Chondrocyte (in vitro differentiated cells): ENCODE data around the gene UMODL1. TPM values are rescaled to one million over a fixed set of nuclear protein-coding genes. Genes with fewer than 3 reads are reported as not detected.

ENCODE experiments used
- DNase-seq: peaks from one replicate; pipeline ENCODE4 v3.0.0; 2021; ENCODE audit warnings: mixed read lengths, low spot score
- H3K27ac Mint-ChIP-seq: one replicate; pipeline ENCODE4 v1.8.0; 2021; ENCODE audit warnings: mild to moderate bottlenecking, moderate library complexity, mixed read lengths; ENCODE audit not compliant: unreplicated experiment
- H3K27me3 Mint-ChIP-seq: 2 replicates; pipeline ENCODE4 v1.8.0; 2021; ENCODE audit warnings: low read depth, mixed read lengths
- H3K36me3 Mint-ChIP-seq: 2 replicates; pipeline ENCODE4 v1.8.0; 2021; ENCODE audit warnings: low read depth, mixed read lengths
- H3K4me1 Mint-ChIP-seq: 2 replicates; pipeline ENCODE4 v1.8.0; 2021; ENCODE audit warnings: low read depth, mild to moderate bottlenecking, mixed read lengths
- H3K4me3 Mint-ChIP-seq: one replicate; pipeline ENCODE4 v1.8.0; 2021; ENCODE audit warnings: mild to moderate bottlenecking, moderate library complexity, mixed read lengths; ENCODE audit not compliant: unreplicated experiment
- H3K9me3 Mint-ChIP-seq: 2 replicates; pipeline ENCODE4 v1.8.0; 2021; ENCODE audit warnings: low read depth, mixed read lengths
- total RNA-seq: library from RNA; stranded (reverse); gene quantifications from 3 replicates; pipeline ENCODE4 v1.2.1, GENCODE V29; 2021
- TF ChIP-seq, protein P1 (sequence below): fragments of 200-600 bp; sonication (generic); IDR thresholded peaks from 2 replicates; pipeline ENCODE4 v1.5.0; 2021; ENCODE audit warnings: antibody characterized with exemption, mild to moderate bottlenecking, moderate library complexity

Gene UMODL1
- total RNA-seq, 1 donor from 2014 or later, result not detected

DNA sequence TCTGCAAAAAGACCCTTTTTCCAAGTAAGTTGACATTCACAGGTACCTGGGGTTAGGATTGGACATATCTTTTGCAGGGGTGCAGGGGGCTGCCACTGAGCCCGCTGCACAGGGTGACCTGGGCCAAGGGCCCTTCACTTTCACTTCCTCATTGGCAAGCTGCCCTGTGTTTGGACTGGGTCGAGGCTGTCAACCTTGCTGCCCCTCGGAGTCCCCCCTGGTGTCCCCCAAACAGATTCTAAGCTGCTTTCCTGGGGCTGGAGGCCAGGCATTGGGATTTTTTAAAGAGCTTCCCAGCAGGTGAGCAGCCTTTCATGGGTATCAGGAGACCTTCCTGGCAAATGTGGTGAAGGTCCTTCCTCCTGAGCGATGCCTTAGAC is 7.9 kb upstream of the UMODL1 start:
- peaks cover 9% of the 10 kb centered on the region for H3K27me3 Mint-ChIP-seq
- H3K9me3 Mint-ChIP-seq, result no peaks in the 10 kb centered on the region
- no peaks in the 10 kb centered on the region for H3K36me3 Mint-ChIP-seq
- H3K27ac Mint-ChIP-seq, result no peak overlapping the region
- no peaks in the 10 kb centered on the region for H3K4me1 Mint-ChIP-seq
- H3K4me3 Mint-ChIP-seq, result no peak overlapping the region
- TF ChIP-seq, protein P1, sequence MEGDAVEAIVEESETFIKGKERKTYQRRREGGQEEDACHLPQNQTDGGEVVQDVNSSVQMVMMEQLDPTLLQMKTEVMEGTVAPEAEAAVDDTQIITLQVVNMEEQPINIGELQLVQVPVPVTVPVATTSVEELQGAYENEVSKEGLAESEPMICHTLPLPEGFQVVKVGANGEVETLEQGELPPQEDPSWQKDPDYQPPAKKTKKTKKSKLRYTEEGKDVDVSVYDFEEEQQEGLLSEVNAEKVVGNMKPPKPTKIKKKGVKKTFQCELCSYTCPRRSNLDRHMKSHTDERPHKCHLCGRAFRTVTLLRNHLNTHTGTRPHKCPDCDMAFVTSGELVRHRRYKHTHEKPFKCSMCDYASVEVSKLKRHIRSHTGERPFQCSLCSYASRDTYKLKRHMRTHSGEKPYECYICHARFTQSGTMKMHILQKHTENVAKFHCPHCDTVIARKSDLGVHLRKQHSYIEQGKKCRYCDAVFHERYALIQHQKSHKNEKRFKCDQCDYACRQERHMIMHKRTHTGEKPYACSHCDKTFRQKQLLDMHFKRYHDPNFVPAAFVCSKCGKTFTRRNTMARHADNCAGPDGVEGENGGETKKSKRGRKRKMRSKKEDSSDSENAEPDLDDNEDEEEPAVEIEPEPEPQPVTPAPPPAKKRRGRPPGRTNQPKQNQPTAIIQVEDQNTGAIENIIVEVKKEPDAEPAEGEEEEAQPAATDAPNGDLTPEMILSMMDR, result no peak
- DNase-seq, result no peak

DNA sequence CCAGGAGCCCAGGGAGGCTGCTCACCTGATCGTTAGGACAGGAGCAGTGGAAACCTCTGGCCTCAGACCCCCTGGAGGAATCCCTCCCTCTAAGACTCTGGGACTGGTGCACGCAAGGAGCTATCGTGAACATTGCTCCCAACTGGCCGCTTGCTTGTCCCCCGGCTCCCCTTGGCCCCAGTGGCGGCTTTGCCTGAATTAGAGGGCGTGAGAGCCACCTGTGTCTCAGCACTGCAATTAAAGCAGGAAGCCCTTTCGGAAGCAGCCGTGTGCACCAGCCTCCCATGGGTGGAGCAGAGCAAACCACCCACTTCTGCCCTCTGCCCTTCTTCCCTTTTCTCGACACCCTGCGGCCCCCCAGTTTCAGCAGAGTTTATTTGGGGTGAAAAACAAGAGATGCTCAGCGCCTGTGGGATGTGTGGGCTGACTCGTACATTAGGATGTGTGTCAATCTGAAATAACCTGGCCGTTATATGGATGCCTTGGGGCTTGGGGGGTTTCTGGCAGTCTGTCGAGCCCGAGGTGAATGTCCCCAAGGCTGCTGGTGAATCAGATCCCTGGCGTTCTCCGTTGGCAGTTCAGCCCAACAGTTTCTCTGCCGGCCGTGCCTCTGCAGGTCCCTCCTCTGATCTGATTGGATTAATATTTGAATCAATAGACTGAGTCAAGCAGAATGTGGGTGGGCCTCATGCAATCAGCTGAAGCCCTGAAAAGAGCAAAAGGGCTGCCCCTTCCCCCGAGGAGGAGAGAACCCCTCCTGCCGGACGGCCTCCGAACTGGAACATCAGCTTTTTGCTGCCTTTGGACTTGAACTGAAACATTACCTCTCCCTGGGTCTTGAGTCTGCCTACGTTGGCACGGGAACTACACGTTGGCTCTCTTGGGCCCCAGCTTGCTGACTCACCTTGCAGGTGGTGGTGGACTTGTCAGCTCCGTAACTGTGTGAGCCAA is 7.3 kb upstream of the UMODL1 start:
- DNase-seq, result no peak
- TF ChIP-seq, protein P1, result no peak
- H3K4me1 Mint-ChIP-seq, result no peaks in the 10 kb centered on the region
- no peak overlapping the region for H3K4me3 Mint-ChIP-seq
- no peak overlapping the region for H3K27ac Mint-ChIP-seq
- H3K9me3 Mint-ChIP-seq, result no peaks in the 10 kb centered on the region
- H3K27me3 Mint-ChIP-seq, result peaks cover 13% of the 10 kb centered on the region
- no peaks in the 10 kb centered on the region for H3K36me3 Mint-ChIP-seq

DNA sequence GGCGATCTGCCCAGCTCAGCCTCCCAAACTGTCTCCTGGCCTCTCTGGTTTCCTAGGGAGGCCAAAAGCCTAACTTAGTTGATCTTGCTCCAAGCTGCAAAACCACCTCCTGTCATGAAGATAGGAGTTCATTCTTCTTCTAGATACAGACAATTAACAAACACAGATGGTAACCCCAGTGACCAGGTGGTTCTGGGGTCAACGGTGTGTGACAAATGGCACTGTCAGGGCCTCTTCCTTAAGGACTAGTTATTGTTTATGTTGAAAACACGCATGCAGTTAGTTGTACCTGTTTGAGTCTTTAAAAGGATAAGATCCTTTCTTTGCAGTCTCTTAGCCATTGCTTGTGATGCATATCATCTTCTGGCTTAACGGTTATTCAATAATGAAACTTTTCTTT is 4.6 kb upstream of the UMODL1 start:
- Mint-ChIP-seq H3K27ac (no peak overlapping the region), H3K9me3 (no peaks in the 10 kb centered on the region), H3K4me1 (no peaks in the 10 kb centered on the region), H3K4me3 (no peak overlapping the region), H3K36me3 (no peaks in the 10 kb centered on the region), H3K27me3 (peaks cover 20% of the 10 kb centered on the region)
- TF ChIP-seq, protein P1, result no peak
- DNase-seq, result no peak

DNA sequence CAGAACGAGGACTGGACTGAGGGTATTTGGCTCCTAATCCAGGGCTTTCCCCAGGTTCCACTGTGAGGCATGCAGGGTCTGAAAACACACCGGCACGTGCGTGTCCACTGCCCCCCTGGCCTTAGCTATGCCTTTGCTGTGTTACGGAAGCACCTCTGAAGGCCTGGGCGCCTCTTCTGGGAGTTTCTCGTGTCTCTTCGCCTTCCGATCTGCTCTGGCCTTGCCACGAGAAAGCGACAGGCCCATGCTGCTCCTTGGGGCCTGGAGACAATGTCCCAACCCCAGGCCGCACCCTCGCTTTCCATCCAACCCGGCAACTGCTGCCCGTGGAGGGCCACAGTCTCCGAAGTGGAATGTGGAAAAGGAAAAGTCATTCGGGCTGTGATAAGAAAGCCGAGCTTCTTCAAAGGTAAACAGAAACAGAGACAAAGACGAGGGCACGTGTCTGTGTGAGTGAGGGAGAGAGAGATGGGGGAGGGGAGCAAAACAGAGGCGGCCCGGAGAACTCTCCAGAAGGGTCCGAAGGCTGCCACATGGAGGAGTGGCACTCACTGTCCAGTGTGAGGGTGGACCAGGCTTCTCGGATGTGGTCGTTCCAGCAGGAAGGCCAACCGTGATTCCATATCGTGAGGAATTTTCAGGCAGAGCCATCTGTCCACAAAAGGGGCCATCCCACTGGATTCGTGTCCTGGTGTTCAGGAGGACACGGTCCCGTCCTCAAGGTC is 3.4 kb upstream of the UMODL1 start:
- TF ChIP-seq, protein P1, result no peak
- Mint-ChIP-seq H3K27ac (no peak overlapping the region), H3K36me3 (no peaks in the 10 kb centered on the region), H3K9me3 (no peaks in the 10 kb centered on the region), H3K4me1 (no peaks in the 10 kb centered on the region), H3K4me3 (no peak overlapping the region), H3K27me3 (peaks cover 20% of the 10 kb centered on the region)
- peak; percentile 55 for DNase-seq

DNA sequence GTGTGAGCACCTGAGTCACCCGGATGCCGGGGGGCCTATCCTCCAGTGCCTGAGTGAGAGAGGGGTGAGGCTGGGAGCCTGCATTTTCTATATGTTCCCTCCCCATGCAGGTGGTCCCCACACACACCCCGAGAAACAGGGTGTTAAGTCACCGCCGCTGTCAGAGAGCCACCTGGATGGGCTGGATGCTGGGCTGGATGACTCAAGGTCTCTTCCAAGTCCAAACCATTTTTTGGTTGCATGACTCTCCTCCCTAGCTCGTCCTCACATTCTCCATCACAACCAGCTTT is 2.9 kb upstream of the UMODL1 start:
- Mint-ChIP-seq H3K36me3 (no peaks in the 10 kb centered on the region), H3K27me3 (peaks cover 18% of the 10 kb centered on the region), H3K4me1 (no peaks in the 10 kb centered on the region), H3K4me3 (no peak overlapping the region), H3K27ac (no peak overlapping the region), H3K9me3 (no peaks in the 10 kb centered on the region)
- DNase-seq, result peak; percentile 77
- TF ChIP-seq, protein P1, result no peak
